SJSA1 (cell line): ENCODE results near the gene FOLR1. TPM values are rescaled to one million over a fixed set of nuclear protein-coding genes. Genes with fewer than 3 reads are reported as not detected.
"Not testable (repeated sequence)": the region's sequence is repeated elsewhere in the genome, so short reads cannot be mapped to it uniquely, and the experiment has no call there.

Experiments used
- DNase-seq, 2 experiments: peaks; one replicate each; pipeline ENCODE4 v3.0.0-alpha.2; 2015 to 2020; ENCODE audit warnings: low spot score in 2 of 2, low read depth in 1 of 2
- H3K27ac ChIP-seq: fragments of 250-450 bp; sonication (Bioruptor Pico); 2 replicates; pipeline ENCODE4 v1.5.1; 2020; ENCODE audit warnings: mild to moderate bottlenecking, moderate library complexity
- H3K27me3 ChIP-seq: fragments of 250-450 bp; sonication (Bioruptor Pico); replicated peaks from 2 replicates; pipeline ENCODE4 v1.5.1; 2020; ENCODE audit warnings: mild to moderate bottlenecking, moderate library complexity
- H3K36me3 ChIP-seq: fragments of 250-450 bp; sonication (Bioruptor Pico); 2 replicates; pipeline ENCODE4 v1.5.1; 2020; ENCODE audit warnings: mild to moderate bottlenecking
- H3K4me1 ChIP-seq: fragments of 250-450 bp; sonication (Bioruptor Pico); replicated peaks from 2 replicates; pipeline ENCODE4 v1.6.1; 2021; ENCODE audit warnings: mild to moderate bottlenecking
- H3K4me3 ChIP-seq: fragments of 250-450 bp; sonication (Bioruptor Pico); 2 replicates; pipeline ENCODE4 v1.5.1; 2020; ENCODE audit warnings: mild to moderate bottlenecking
- H3K9me3 ChIP-seq: fragments of 250-450 bp; sonication (Bioruptor Pico); replicated peaks from 2 replicates; pipeline ENCODE4 v1.5.1; 2020; ENCODE audit warnings: mild to moderate bottlenecking
- total RNA-seq: library from RNA; depleted of rRNA; stranded (reverse); fragments of >200 nt; shearing (Covaris generic); gene quantifications from 2 replicates; pipeline ENCODE4 v1.2.3, GENCODE V29; 2014

FOLR1 gene
- total RNA-seq, 1 experiment from 2014 or later, result 0.29 TPM

GRCh38 chr11:72201445-72201844 lies 9.5 kb downstream of the FOLR1 start:
- H3K4me3 ChIP-seq, DNase-seq, H3K36me3 ChIP-seq, H3K9me3 ChIP-seq, H3K4me1 ChIP-seq, H3K27me3 ChIP-seq, H3K27ac ChIP-seq: not testable (repeated sequence)

DNA sequence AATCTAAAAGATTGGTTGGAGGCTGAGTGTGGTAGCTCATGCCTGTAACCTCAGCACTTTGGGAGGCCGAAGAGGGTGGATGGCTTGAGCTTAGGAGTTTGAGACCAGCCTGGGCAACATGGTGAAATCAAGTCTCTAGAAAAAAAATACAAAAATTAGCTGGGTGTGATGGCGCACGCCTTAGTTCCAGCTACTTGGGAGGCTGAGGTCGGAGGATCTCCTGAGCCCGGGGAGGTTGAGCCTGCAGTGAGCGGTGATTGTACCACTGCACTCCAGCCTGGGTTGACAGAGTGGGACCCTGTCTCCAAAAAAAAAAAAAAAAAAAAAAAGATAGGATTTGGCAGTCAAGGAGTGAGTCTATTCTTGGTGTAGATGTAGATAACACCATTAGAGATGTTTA lies 10.6 kb downstream of the FOLR1 start:
- Histone ChIP-seq H3K4me3 (no peak overlapping the region), H3K27me3 (no peaks in the 10 kb centered on the region), H3K4me1 (no peaks in the 10 kb centered on the region), H3K27ac (no peak overlapping the region), H3K36me3 (no peaks in the 10 kb centered on the region), H3K9me3 (no peaks in the 10 kb centered on the region)
- DNase-seq, result no peak

DNA sequence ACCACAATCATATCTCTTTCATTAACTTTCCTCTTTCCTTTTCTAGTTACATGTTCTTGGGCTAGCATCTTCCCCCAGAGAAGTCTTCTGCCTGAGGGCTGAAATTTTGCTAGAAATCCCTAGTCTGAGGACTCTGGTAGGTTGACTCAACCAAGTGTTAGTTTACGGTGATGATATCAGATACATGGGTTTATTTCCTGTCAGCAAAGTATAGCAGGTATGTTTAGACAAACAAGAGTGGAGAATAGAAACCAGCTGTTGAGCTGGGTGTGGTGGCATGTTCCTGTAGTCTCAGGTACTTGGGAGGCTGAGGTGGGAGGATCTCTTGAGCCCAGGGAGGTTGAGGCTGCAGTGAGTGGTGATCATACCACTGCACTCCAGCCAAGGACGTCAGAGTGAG lies 11.2 kb downstream of the FOLR1 start:
- no peak overlapping the region for H3K27ac ChIP-seq
- no peaks in the 10 kb centered on the region for H3K27me3 ChIP-seq
- H3K36me3 ChIP-seq, result no peaks in the 10 kb centered on the region
- H3K9me3 ChIP-seq, result no peaks in the 10 kb centered on the region
- H3K4me1 ChIP-seq, result no peaks in the 10 kb centered on the region
- no peak for DNase-seq
- H3K4me3 ChIP-seq, result no peak overlapping the region

DNA sequence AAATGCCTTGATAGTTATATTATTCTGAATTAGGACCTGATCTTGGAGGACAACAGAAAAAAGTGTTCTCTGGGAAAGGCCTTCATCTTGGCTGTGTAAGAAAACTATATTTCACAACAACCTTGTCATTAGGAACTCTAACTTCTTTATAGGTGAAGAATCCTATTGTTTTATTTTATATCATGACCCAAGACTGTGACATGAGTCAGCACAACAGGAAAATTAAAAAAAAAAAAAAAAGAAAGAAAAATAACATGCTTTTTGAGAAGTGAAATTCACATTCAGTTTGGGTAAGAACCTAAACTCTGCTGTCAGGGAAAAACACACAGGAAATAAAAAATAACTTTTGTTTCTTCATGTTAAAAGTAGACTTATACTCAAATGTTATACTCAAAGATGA lies 12.9 kb downstream of the FOLR1 start:
- Histone ChIP-seq H3K36me3 (no peaks in the 10 kb centered on the region), H3K27ac (no peak overlapping the region), H3K9me3 (no peaks in the 10 kb centered on the region), H3K4me1 (no peaks in the 10 kb centered on the region), H3K27me3 (no peaks in the 10 kb centered on the region), H3K4me3 (no peak overlapping the region)
- DNase-seq, result no peak

GRCh38 chr11:72206794-72207193 lies 14.9 kb downstream of the FOLR1 start:
- H3K36me3 ChIP-seq, H3K27me3 ChIP-seq, H3K27ac ChIP-seq, H3K4me1 ChIP-seq, H3K9me3 ChIP-seq, DNase-seq, H3K4me3 ChIP-seq: not testable (repeated sequence)

DNA sequence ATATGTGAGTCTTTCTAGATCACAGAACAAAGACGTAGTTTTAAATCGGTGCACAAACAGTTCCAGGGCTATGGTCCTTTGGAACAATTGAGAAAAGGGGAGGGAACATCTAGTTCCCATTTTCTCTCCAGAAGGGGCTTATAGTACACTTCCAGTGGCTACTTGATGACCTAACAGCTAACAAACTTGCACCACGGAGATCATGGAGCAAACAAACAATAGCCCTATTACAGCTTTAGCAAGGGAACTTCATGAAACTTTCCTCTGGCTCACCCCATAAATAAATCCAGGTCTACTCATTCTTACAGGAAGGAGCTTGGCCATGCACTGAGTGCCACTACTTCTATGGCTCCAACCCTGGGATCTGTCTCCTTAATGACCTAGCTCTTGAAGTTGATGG lies 16.3 kb downstream of the FOLR1 start:
- H3K9me3 ChIP-seq, result no peaks in the 10 kb centered on the region
- no peaks in the 10 kb centered on the region for H3K36me3 ChIP-seq
- H3K4me1 ChIP-seq, result no peaks in the 10 kb centered on the region
- no peak overlapping the region for H3K27ac ChIP-seq
- H3K4me3 ChIP-seq, result no peak overlapping the region
- no peak for DNase-seq
- no peaks in the 10 kb centered on the region for H3K27me3 ChIP-seq

DNA sequence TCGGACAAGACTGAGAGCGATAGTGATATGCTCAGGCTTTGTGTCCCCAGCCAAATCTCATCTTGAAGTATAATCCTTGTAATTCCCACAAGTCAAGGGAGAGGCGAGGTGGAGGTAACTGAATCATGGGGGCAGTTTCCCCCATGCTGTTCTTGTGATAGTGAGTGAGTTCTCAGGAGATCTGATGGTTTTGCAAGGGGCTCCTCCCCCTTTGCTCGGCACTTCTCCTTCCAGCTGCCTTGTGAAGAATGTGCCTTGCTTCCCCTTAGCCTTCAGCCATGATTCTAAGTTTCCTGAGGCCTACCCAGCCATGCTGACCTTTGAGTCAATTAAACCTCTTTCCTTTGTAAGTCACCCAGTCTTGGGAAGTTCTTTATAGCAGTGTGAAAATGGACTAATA lies 17.2 kb downstream of the FOLR1 start:
- H3K4me1 ChIP-seq, result no peaks in the 10 kb centered on the region
- H3K27me3 ChIP-seq, result no peaks in the 10 kb centered on the region
- DNase-seq, result no peak
- no peak overlapping the region for H3K27ac ChIP-seq
- no peaks in the 10 kb centered on the region for H3K36me3 ChIP-seq
- no peak overlapping the region for H3K4me3 ChIP-seq
- H3K9me3 ChIP-seq, result no peaks in the 10 kb centered on the region

- Histone ChIP-seq H3K4me3 (no peak within 1 kb of the TSS), H3K27me3 (no peaks in the 10 kb centered on the region), H3K9me3 (no peaks in the 10 kb centered on the region), H3K4me1 (no peaks in the 10 kb centered on the region), H3K36me3 (no peaks in the 10 kb centered on the region), H3K27ac (no peak within 1 kb of the TSS)
- no peak for DNase-seq
Measured at GRCh38 chr11:72216638-72217037, 24.7 kb downstream of the FOLR1 start, which contains the start of gene FOLR2. FOLR2 (plus strand) TSS chr11:72216794; CDS start chr11:72218585, 1,791 bp downstream.

DNA sequence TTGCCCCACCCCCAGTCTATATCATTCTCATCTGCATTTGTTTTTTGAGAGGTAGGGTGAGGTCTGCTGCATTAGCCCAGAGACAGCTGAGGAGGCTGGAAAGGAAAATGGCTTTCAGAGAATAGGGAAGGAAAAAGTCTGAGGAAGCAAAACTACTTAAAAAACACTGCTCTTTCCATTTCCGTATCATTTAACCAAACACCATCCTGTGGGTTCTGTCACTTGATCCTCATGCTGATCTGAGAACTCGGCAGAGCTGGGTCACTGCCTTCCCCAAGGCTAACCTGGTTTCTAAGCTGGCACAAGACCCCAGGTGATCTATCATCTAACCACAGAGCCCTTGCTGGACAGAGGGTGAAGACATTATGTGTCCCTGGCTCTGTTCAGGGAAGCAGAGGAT lies 25.9 kb downstream of the FOLR1 start:
- H3K4me3 ChIP-seq, result no peak overlapping the region
- H3K27me3 ChIP-seq, result no peaks in the 10 kb centered on the region
- no peak for DNase-seq
- H3K9me3 ChIP-seq, result no peaks in the 10 kb centered on the region
- no peaks in the 10 kb centered on the region for H3K4me1 ChIP-seq
- H3K36me3 ChIP-seq, result no peaks in the 10 kb centered on the region
- H3K27ac ChIP-seq, result no peak overlapping the region

- H3K27me3 ChIP-seq, result no peaks in the 10 kb centered on the region
- no peak overlapping the region for H3K27ac ChIP-seq
- H3K36me3 ChIP-seq, result no peaks in the 10 kb centered on the region
- H3K4me1 ChIP-seq, result no peaks in the 10 kb centered on the region
- H3K4me3 ChIP-seq, result no peak overlapping the region
- no peak for DNase-seq
- no peaks in the 10 kb centered on the region for H3K9me3 ChIP-seq
Measured at GRCh38 chr11:72218251-72218745, 26.4 kb downstream of the FOLR1 start.

DNA sequence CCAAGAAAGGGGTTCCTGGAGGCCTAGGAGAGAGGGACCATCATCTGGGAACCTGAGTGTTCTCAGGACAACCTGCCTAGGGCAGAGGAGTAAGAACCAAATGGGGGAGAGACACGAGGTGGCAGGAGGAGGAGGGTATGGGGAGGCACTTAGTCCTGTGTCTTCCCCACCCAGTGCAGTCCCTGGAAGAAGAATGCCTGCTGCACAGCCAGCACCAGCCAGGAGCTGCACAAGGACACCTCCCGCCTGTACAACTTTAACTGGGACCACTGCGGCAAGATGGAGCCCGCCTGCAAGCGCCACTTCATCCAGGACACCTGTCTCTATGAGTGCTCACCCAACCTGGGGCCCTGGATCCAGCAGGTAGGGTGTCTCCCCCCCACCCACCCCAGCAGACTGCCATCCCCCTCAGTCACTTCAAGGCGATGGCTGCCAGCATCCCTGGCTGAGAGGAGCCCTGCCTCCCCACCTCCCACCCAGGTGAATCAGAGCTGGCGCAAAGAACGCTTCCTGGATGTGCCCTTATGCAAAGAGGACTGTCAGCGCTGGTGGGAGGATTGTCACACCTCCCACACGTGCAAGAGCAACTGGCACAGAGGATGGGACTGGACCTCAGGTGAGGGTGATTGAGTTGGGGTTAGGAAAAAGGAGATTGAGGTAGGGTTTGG lies 28.9 kb downstream of the FOLR1 start:
- Histone ChIP-seq H3K36me3 (no peaks in the 10 kb centered on the region), H3K4me1 (no peaks in the 10 kb centered on the region; the same call in 1 of the 2 replicates), H3K27ac (no peak overlapping the region), H3K9me3 (no peaks in the 10 kb centered on the region), H3K27me3 (no peaks in the 10 kb centered on the region), H3K4me3 (no peak overlapping the region)
- no peak for DNase-seq

DNA sequence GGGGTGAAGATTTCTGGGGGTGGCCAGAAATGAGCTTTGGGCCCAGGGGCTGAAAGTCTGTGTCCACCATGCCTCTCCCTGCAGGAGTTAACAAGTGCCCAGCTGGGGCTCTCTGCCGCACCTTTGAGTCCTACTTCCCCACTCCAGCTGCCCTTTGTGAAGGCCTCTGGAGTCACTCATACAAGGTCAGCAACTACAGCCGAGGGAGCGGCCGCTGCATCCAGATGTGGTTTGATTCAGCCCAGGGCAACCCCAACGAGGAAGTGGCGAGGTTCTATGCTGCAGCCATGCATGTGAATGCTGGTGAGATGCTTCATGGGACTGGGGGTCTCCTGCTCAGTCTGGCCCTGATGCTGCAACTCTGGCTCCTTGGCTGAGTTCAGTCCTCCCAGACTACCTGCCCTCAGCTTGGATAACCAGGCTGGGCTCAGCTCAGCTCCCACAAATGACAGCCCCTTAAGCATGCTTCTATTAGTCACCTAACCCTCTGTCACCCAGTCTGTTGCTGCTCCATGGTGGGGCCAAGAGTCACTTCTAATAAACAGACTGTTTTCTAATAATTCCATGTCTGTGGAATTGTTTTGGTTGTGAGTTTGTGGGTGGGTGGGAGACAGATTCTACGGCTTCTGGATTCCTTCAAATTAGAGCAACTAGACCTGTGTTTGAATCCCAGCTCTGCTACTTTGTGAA lies 29.6 kb downstream of the FOLR1 start:
- Histone ChIP-seq H3K27ac (no peak overlapping the region), H3K4me3 (no peak overlapping the region), H3K27me3 (no peaks in the 10 kb centered on the region), H3K9me3 (no peaks in the 10 kb centered on the region), H3K36me3 (no peaks in the 10 kb centered on the region), H3K4me1 (no peaks in the 10 kb centered on the region; the same call in 1 of the 2 replicates)
- no peak for DNase-seq

GRCh38 chr11:72222106-72222891 lies 30.4 kb downstream of the FOLR1 start:
- no peak overlapping the region for H3K27ac ChIP-seq
- no peaks in the 10 kb centered on the region; the same call in 1 of the 2 replicates for H3K4me1 ChIP-seq

More at GRCh38 chr11:72222106-72222891, 30.4 kb downstream of the FOLR1 start:
- Histone ChIP-seq H3K27me3 (no peaks in the 10 kb centered on the region), H3K9me3 (no peaks in the 10 kb centered on the region), H3K36me3 (peaks cover under 1% of the 10 kb centered on the region; the same call in 1 of the 2 replicates), H3K4me3 (peak overlapping the region; percentile 65)
- no peak for DNase-seq
